HepG2 (cell line): Measurements from ENCODE around the gene CFAP119. TPM values are rescaled to one million over a fixed set of nuclear protein-coding genes. Genes with fewer than 3 reads are reported as not detected.

Experiments
- AGO2 ChIP-seq: fragments of 200-400 bp; formaldehyde crosslinking; optimal IDR thresholded peaks from 2 replicates; pipeline ENCODE3; 2017; ENCODE audit warnings: mild to moderate bottlenecking, low read depth, low read length, moderate library complexity
- BRF2 ChIP-seq: sonication (generic); formaldehyde crosslinking; IDR thresholded peaks from 2 replicates; pipeline ENCODE4 v1.8.1; 2022; ENCODE audit warnings: mild to moderate bottlenecking, missing genetic modification reagents
- CEBPZ ChIP-seq: IDR thresholded peaks from 2 replicates; pipeline ENCODE4 v1.6.1; 2012; ENCODE audit warnings: low read length, improper control_type of control experiment
- DBP ChIP-seq: sonication (generic); formaldehyde crosslinking; IDR thresholded peaks from 2 replicates; pipeline ENCODE4 v1.4.0; 2020; ENCODE audit warnings: missing genetic modification reagents; ENCODE audit errors: not compliant biosample characterization
- FOXC1 ChIP-seq: sonication (generic); formaldehyde crosslinking; IDR thresholded peaks from 2 replicates; pipeline ENCODE4 v1.8.0; 2022; ENCODE audit warnings: mild to moderate bottlenecking, missing genetic modification reagents, borderline replicate concordance
- GABPB1 ChIP-seq: IDR thresholded peaks from 2 replicates; pipeline ENCODE4 v1.6.1; 2016; ENCODE audit warnings: mild to moderate bottlenecking, missing genetic modification reagents, moderate library complexity, missing compliant biosample characterization
- RXRB ChIP-seq: IDR thresholded peaks from 2 replicates; pipeline ENCODE4 v1.6.1; 2016; ENCODE audit warnings: borderline replicate concordance, missing genetic modification reagents, missing compliant biosample characterization
- SRSF4 ChIP-seq: fragments of 200-400 bp; formaldehyde crosslinking; IDR thresholded peaks from one replicate; pipeline ENCODE4 v1.6.1; 2018; ENCODE audit warnings: mild to moderate bottlenecking, low read depth, low read length, moderate library complexity; ENCODE audit not compliant: poor library complexity, severe bottlenecking
- TAF15 ChIP-seq: fragments of 200-400 bp; formaldehyde crosslinking; IDR thresholded peaks from one replicate; pipeline ENCODE4 v1.6.1; 2018; ENCODE audit warnings: mild to moderate bottlenecking, low read depth, low read length; ENCODE audit not compliant: poor library complexity, severe bottlenecking
- TIGD3 ChIP-seq: sonication (generic); formaldehyde crosslinking; IDR thresholded peaks from 2 replicates; pipeline ENCODE4 v1.5.1; 2020; ENCODE audit warnings: mild to moderate bottlenecking, missing genetic modification reagents, borderline replicate concordance
- ZFAT ChIP-seq: sonication (generic); formaldehyde crosslinking; conservative IDR thresholded peaks from 2 replicates; pipeline ENCODE4 v1.8.1; 2023; ENCODE audit warnings: missing genetic modification reagents, inconsistent platforms
- ZNF18 ChIP-seq: sonication (generic); formaldehyde crosslinking; IDR thresholded peaks from 2 replicates; pipeline ENCODE4 v1.8.0; 2022; ENCODE audit warnings: mild to moderate bottlenecking, missing genetic modification reagents; ENCODE audit not compliant: insufficient replicate concordance
- ZNF530 ChIP-seq: sonication (generic); formaldehyde crosslinking; IDR thresholded peaks from 2 replicates; pipeline ENCODE4 v1.5.0; 2020; ENCODE audit warnings: low read depth, mild to moderate bottlenecking, missing genetic modification reagents
- ZNF546 ChIP-seq: sonication (generic); formaldehyde crosslinking; conservative IDR thresholded peaks from 2 replicates; pipeline ENCODE4 v1.8.1; 2023; ENCODE audit warnings: mild to moderate bottlenecking, missing genetic modification reagents
- ZNF687 ChIP-seq: sonication (generic); formaldehyde crosslinking; IDR thresholded peaks from 2 replicates; pipeline ENCODE4 v1.5.1; 2020; ENCODE audit warnings: mild to moderate bottlenecking, missing genetic modification reagents, moderate library complexity
- polyA plus RNA-seq, 8 experiments: library from polyadenylated mRNA; depleted of rRNA in 3 of 8; stranded (reverse) in 7 of 8; unstranded in 1 of 8; fragments of >200 nt; fragmentation: Illumina TruSeq in 4 of 8; extraction: Trizol in 4 of 8; gene quantifications; 2 replicates each; pipeline versions ENCODE4 v1.2.1 to v1.2.3, GENCODE V29; 2011 to 2016; ENCODE audit warnings: low read depth in 4 of 8, missing spikeins in 1 of 8, mixed read lengths in 1 of 8; ENCODE audit not compliant: insufficient read depth in 1 of 8
- total RNA-seq, 5 experiments: library from RNA; depleted of rRNA; stranded (reverse); fragments of >200 nt; fragmentation: Illumina TruSeq; extraction: Trizol; gene quantifications; 2 replicates each; pipeline ENCODE4 v1.2.3, GENCODE V29; 2016; ENCODE audit warnings: low read depth in 1 of 5

Gene CFAP119
- total and polyA plus RNA-seq, 2 of the 13 experiments (the other 11 are each of a cell fraction or from before 2014, with no cell fraction given), result 6.4 TPM

GRCh38 chr16:30761427-30761927 lies 385 bp downstream of the CFAP119 start (continued):
- TF ChIP-seq BRF2 (CRISPR knock-in tag), result 0 out of 2 replicates have a peak, but pooled peaks have one; percentile 21
- no peak for TF ChIP-seq ZFAT (CRISPR knock-in tag)
- TF ChIP-seq ZNF687 (CRISPR knock-in tag), result no peak; the same call in 1 of the 2 replicates
- no peak for TF ChIP-seq RXRB
- no peak for TF ChIP-seq TIGD3 (CRISPR knock-in tag)
- no peak for TF ChIP-seq TAF15
- TF ChIP-seq ZNF546 (CRISPR knock-in tag), result 0 out of 2 replicates have a peak, but pooled peaks have one; percentile 10
- no peak for TF ChIP-seq GABPB1 (CRISPR knock-in tag)
- TF ChIP-seq SRSF4, result no peak
- TF ChIP-seq DBP (CRISPR knock-in tag), result no peak
- TF ChIP-seq ZNF530 (CRISPR knock-in tag), result no peak
- no peak for TF ChIP-seq FOXC1 (CRISPR knock-in tag)
- TF ChIP-seq ZNF18, result peak; percentile 66
- no peak for TF ChIP-seq CEBPZ
- TF ChIP-seq AGO2, result peak; percentile 80
